D721Med (cell line): Measurements from ENCODE around the gene CTNNA2.

Source experiments
- DNase-seq: peaks from one replicate; pipeline ENCODE4 v3.0.0; 2011; ENCODE audit warnings: low spot score; ENCODE audit not compliant: insufficient read length
- FAIRE-seq: peaks from 2 replicates; lab custom pipeline; 2011; peaks lifted over from hg19 to GRCh38; lab: Jason Lieb, UNC
- TF ChIP-seq, protein P1 (sequence below): IDR thresholded peaks from 2 replicates; pipeline ENCODE4 v1.5.1; 2012; ENCODE audit warnings: mild to moderate bottlenecking, control low read depth; ENCODE audit not compliant: insufficient read depth; ENCODE audit errors: missing control alignments

CTNNA2 gene

GRCh38 chr2:79622508-79622907 is 109.7 kb downstream of the CTNNA2 start:
- TF ChIP-seq, protein P1, sequence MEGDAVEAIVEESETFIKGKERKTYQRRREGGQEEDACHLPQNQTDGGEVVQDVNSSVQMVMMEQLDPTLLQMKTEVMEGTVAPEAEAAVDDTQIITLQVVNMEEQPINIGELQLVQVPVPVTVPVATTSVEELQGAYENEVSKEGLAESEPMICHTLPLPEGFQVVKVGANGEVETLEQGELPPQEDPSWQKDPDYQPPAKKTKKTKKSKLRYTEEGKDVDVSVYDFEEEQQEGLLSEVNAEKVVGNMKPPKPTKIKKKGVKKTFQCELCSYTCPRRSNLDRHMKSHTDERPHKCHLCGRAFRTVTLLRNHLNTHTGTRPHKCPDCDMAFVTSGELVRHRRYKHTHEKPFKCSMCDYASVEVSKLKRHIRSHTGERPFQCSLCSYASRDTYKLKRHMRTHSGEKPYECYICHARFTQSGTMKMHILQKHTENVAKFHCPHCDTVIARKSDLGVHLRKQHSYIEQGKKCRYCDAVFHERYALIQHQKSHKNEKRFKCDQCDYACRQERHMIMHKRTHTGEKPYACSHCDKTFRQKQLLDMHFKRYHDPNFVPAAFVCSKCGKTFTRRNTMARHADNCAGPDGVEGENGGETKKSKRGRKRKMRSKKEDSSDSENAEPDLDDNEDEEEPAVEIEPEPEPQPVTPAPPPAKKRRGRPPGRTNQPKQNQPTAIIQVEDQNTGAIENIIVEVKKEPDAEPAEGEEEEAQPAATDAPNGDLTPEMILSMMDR, result no peak
- no peak for FAIRE-seq
- DNase-seq, result no peak

GRCh38 chr2:79627237-79627636 is 114.4 kb downstream of the CTNNA2 start:
- no peak for FAIRE-seq
- TF ChIP-seq, protein P1, result no peak
- no peak for DNase-seq

GRCh38 chr2:79630060-79630459 is 117.2 kb downstream of the CTNNA2 start:
- no peak for FAIRE-seq
- TF ChIP-seq, protein P1, result no peak
- DNase-seq, result no peak

DNA sequence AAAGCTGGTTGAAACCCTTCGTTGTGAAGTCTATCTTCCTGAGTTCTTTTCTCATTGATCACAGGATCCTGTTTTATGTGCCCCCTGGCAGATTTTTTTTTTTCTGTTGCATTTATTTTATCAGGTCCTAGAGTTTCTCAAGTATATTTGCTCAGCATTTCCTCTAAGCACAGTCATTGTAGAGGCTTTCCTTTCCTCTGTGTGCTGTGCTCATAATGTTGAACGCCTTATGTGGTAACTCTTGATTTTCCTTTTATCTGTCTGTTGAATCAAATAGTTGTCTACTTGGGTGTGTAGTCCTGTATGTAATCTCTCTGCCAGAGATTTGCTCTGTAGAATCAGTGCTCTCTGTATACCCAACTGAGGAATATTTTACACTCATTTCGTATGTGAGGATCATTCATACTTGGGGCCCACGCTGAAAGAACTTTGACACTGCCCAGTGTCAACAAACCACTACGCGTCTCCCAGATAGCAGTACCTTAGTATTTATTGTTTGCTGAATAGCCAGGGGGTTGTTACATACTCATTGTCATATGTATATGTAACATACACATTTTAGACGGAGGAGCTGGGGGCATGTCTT is 118.2 kb downstream of the CTNNA2 start:
- DNase-seq (no peak), FAIRE-seq (no peak)
- TF ChIP-seq, protein P1, result no peak

DNA sequence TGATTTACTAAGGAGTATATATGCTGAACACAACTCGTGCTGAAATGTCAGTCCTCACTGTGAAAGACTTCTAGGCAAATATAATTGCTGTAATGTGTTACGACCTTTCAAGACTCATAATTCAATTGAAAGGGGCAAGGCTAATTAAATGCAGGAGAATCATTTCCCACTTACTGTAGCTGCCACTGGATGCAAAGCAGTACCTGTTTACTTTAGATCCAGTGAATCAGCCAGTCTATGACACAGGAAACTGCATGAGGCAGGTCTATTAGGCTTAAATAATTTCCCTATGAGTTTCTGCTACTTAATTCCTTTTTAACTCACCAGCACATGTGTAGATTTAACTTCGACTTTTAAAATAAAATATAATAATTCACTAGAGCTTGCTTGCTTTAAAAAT is 125.6 kb downstream of the CTNNA2 start:
- TF ChIP-seq, protein P1, result no peak
- no peak for DNase-seq
- FAIRE-seq, result no peak

DNA sequence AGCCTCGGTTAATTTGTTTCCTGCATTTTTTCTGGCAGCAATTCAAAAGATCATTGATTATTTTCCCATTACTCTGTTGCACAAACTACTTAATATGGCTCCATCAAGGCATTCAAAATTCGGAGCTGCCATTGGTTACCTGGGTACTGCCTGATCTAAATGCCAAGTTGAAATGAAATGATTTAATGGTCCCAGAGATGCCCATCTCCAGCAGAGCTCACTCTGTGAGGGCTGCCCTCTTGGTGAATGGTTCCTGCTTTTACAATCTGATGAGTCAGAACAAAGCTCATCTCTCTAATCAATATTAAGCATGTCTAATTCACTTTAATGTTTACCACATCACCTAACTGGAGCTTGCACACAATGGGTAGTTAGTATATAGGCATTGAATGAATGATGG is 126.1 kb downstream of the CTNNA2 start:
- TF ChIP-seq, protein P1, result no peak
- FAIRE-seq, result no peak
- no peak for DNase-seq

DNA sequence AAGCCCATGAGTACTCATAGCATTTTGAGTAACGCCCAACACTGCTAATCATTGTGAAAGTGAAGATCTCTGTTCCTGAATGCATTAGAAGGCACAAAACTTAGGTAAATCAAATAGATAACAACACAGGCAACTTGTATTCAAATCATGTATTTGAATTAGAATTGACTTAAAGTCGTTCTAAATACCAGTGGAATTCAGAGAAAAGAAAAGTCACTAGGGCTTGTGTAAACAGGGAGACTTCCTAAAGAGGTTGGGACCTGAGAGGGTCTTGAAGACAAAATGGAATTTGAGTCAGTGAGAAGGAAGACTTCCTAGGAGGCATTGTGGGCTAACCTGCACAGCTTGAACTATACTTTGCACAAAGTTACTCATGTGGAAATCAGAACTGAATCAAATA is 127.2 kb downstream of the CTNNA2 start:
- TF ChIP-seq, protein P1, result no peak
- no peak for FAIRE-seq
- no peak for DNase-seq
